K562 (cell line): Measurements from ENCODE around the gene MLKL. TPM values are rescaled to one million over a fixed set of nuclear protein-coding genes. Genes with fewer than 3 reads are reported as not detected.

Experiments
- CCAR2 ChIP-seq: fragments of 200-400 bp; formaldehyde crosslinking; IDR thresholded peaks from 2 replicates; pipeline ENCODE4 v1.6.1; 2017; ENCODE audit warnings: mild to moderate bottlenecking, low read depth, low read length
- CEBPB ChIP-seq: fragments of 450-650 bp; IDR thresholded peaks from 2 replicates; pipeline ENCODE4 v1.6.1; 2016; ENCODE audit warnings: missing genetic modification characterization, missing compliant biosample characterization
- ELF1 ChIP-seq: fragments of 200-800 bp; sonication (Bioruptor generic); IDR thresholded peaks from 2 replicates; pipeline ENCODE4 v1.6.1; 2016; ENCODE audit warnings: missing genetic modification characterization, missing compliant biosample characterization
- GABPA ChIP-seq: fragments of 200-800 bp; sonication (Bioruptor generic); conservative IDR thresholded peaks from 2 replicates; pipeline ENCODE4 v1.6.1; 2016; ENCODE audit warnings: low read depth, missing genetic modification characterization, missing compliant biosample characterization
- GTF2E2 ChIP-seq: fragments of 200-800 bp; sonication (Bioruptor generic); IDR thresholded peaks from 2 replicates; pipeline ENCODE4 v1.6.1; 2016; ENCODE audit warnings: missing genetic modification characterization, missing compliant biosample characterization
- IRF2 ChIP-seq: sonication (generic); formaldehyde crosslinking; IDR thresholded peaks from 2 replicates; pipeline ENCODE4 v1.8.1; 2022; ENCODE audit warnings: mild to moderate bottlenecking, missing genetic modification reagents
- NR4A1 ChIP-seq, 2 experiments: fragments of 250-450 bp in 1 of 2; fragments of 450-650 bp in 1 of 2; sonication (Bioruptor Pico) in 1 of 2; IDR thresholded peaks; 2 replicates each; pipeline versions ENCODE4 v1.4.0 to v1.6.1; 2016 to 2020; ENCODE audit warnings: mild to moderate bottlenecking in 2 of 2, missing compliant biosample characterization in 1 of 2, missing genetic modification characterization in 1 of 2, moderate library complexity in 1 of 2
- POLR2H ChIP-seq: IDR thresholded peaks from 2 replicates; pipeline ENCODE4 v1.6.1; 2016; ENCODE audit warnings: missing genetic modification characterization, low read depth, mild to moderate bottlenecking, control low read depth, missing compliant biosample characterization, moderate library complexity
- PTBP1 ChIP-seq: fragments of 200-400 bp; formaldehyde crosslinking; IDR thresholded peaks from 2 replicates; pipeline ENCODE4 v1.6.1; 2017; ENCODE audit warnings: low read depth, low read length
- SMARCA5 ChIP-seq: fragments of 450-650 bp; IDR thresholded peaks from 2 replicates; pipeline ENCODE4 v1.6.1; 2016
- SRF ChIP-seq, 2 experiments: fragments of 250-450, 450-650 bp in 1 of 2; sonication (Bioruptor Pico) in 1 of 2; sonication (generic) in 1 of 2; formaldehyde crosslinking; IDR thresholded peaks; 2 replicates each; pipeline versions ENCODE4 v1.5.0 to v1.5.1; 2020 to 2022; ENCODE audit warnings: mild to moderate bottlenecking in 1 of 2, missing genetic modification reagents in 1 of 2
- TCF7L2 ChIP-seq: fragments of 150-350 bp; IDR thresholded peaks from 2 replicates; pipeline ENCODE4 v1.6.1; 2016; ENCODE audit warnings: low read depth, mild to moderate bottlenecking, low read length, moderate library complexity
- ZFP91 ChIP-seq: sonication (generic); formaldehyde crosslinking; IDR thresholded peaks from 2 replicates; pipeline ENCODE4 v1.8.0; 2022; ENCODE audit warnings: mild to moderate bottlenecking, missing genetic modification reagents
- ZNF124 ChIP-seq: sonication (generic); formaldehyde crosslinking; IDR thresholded peaks from 2 replicates; pipeline ENCODE4 v1.8.1; 2022; ENCODE audit warnings: missing genetic modification reagents
- ZNF551 ChIP-seq: fragments of 250-450 bp; sonication (Bioruptor Pico); IDR thresholded peaks from 2 replicates; pipeline ENCODE4 v1.5.0; 2021; ENCODE audit warnings: mild to moderate bottlenecking, moderate library complexity
- polyA plus RNA-seq, 8 experiments: library from polyadenylated mRNA; depleted of rRNA in 4 of 8; stranded (reverse) in 5 of 8; unstranded in 3 of 8; fragments of >200 nt; fragmentation: Nextera tagmentation in 2 of 8; fragmentation: Illumina TruSeq in 1 of 8; extraction: Ambion mirVana in 2 of 8; extraction: Trizol in 1 of 8; gene quantifications; 2 replicates each; pipeline versions ENCODE4 v1.2.1 to v1.2.3, GENCODE V29; 2011 to 2014; ENCODE audit warnings: inconsistent platforms in 1 of 8, missing spikeins in 1 of 8
- total RNA-seq, 7 experiments: library from RNA; depleted of rRNA in 6 of 7; stranded (reverse); fragments of >200 nt in 6 of 7; fragmentation: Illumina TruSeq in 2 of 7; extraction: Trizol in 2 of 7; gene quantifications; 2 replicates each; pipeline versions ENCODE4 v1.2.1 to v1.2.3, GENCODE V29; 2011 to 2021; ENCODE audit warnings: low replicate concordance in 1 of 7
- TF ChIP-seq, protein P1 (sequence below): fragments of 200-600 bp; sonication (generic); IDR thresholded peaks from one replicate; pipeline ENCODE4 v1.6.1; 2012; ENCODE audit warnings: mild to moderate bottlenecking, low read depth, low read length, inconsistent platforms

MLKL gene
- total and polyA plus RNA-seq, 9 of the 15 experiments (the other 6 are each of a cell fraction or from before 2014, with no cell fraction given), result 1.6 to 6.1 (median 4.8) TPM

- TF ChIP-seq, protein P1, sequence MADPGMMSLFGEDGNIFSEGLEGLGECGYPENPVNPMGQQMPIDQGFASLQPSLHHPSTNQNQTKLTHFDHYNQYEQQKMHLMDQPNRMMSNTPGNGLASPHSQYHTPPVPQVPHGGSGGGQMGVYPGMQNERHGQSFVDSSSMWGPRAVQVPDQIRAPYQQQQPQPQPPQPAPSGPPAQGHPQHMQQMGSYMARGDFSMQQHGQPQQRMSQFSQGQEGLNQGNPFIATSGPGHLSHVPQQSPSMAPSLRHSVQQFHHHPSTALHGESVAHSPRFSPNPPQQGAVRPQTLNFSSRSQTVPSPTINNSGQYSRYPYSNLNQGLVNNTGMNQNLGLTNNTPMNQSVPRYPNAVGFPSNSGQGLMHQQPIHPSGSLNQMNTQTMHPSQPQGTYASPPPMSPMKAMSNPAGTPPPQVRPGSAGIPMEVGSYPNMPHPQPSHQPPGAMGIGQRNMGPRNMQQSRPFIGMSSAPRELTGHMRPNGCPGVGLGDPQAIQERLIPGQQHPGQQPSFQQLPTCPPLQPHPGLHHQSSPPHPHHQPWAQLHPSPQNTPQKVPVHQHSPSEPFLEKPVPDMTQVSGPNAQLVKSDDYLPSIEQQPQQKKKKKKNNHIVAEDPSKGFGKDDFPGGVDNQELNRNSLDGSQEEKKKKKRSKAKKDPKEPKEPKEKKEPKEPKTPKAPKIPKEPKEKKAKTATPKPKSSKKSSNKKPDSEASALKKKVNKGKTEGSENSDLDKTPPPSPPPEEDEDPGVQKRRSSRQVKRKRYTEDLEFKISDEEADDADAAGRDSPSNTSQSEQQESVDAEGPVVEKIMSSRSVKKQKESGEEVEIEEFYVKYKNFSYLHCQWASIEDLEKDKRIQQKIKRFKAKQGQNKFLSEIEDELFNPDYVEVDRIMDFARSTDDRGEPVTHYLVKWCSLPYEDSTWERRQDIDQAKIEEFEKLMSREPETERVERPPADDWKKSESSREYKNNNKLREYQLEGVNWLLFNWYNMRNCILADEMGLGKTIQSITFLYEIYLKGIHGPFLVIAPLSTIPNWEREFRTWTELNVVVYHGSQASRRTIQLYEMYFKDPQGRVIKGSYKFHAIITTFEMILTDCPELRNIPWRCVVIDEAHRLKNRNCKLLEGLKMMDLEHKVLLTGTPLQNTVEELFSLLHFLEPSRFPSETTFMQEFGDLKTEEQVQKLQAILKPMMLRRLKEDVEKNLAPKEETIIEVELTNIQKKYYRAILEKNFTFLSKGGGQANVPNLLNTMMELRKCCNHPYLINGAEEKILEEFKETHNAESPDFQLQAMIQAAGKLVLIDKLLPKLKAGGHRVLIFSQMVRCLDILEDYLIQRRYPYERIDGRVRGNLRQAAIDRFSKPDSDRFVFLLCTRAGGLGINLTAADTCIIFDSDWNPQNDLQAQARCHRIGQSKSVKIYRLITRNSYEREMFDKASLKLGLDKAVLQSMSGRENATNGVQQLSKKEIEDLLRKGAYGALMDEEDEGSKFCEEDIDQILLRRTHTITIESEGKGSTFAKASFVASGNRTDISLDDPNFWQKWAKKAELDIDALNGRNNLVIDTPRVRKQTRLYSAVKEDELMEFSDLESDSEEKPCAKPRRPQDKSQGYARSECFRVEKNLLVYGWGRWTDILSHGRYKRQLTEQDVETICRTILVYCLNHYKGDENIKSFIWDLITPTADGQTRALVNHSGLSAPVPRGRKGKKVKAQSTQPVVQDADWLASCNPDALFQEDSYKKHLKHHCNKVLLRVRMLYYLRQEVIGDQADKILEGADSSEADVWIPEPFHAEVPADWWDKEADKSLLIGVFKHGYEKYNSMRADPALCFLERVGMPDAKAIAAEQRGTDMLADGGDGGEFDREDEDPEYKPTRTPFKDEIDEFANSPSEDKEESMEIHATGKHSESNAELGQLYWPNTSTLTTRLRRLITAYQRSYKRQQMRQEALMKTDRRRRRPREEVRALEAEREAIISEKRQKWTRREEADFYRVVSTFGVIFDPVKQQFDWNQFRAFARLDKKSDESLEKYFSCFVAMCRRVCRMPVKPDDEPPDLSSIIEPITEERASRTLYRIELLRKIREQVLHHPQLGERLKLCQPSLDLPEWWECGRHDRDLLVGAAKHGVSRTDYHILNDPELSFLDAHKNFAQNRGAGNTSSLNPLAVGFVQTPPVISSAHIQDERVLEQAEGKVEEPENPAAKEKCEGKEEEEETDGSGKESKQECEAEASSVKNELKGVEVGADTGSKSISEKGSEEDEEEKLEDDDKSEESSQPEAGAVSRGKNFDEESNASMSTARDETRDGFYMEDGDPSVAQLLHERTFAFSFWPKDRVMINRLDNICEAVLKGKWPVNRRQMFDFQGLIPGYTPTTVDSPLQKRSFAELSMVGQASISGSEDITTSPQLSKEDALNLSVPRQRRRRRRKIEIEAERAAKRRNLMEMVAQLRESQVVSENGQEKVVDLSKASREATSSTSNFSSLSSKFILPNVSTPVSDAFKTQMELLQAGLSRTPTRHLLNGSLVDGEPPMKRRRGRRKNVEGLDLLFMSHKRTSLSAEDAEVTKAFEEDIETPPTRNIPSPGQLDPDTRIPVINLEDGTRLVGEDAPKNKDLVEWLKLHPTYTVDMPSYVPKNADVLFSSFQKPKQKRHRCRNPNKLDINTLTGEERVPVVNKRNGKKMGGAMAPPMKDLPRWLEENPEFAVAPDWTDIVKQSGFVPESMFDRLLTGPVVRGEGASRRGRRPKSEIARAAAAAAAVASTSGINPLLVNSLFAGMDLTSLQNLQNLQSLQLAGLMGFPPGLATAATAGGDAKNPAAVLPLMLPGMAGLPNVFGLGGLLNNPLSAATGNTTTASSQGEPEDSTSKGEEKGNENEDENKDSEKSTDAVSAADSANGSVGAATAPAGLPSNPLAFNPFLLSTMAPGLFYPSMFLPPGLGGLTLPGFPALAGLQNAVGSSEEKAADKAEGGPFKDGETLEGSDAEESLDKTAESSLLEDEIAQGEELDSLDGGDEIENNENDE, result no peak
- TF ChIP-seq TCF7L2 (no peak), ELF1 (tag) (no peak), POLR2H (tag) (no peak), PTBP1 (no peak), SRF (CRISPR knock-in tag; IDR thresholded peaks at IDR 0.05) (no peak), IRF2 (CRISPR knock-in tag) (no peak), GTF2E2 (tag) (peak; percentile 94), GABPA (tag) (peak; percentile 52), CEBPB (tag) (no peak), ZFP91 (CRISPR knock-in tag) (no peak), ZNF551 (no peak), SMARCA5 (no peak), NR4A1 (CRISPR knock-in tag; IDR thresholded peaks at IDR 0.05) (no peak), NR4A1 (tag; IDR thresholded peaks at IDR 0.05) (no peak), ZNF124 (no peak), CCAR2 (no peak)
Measured at GRCh38 chr16:74667255-74667700, 33.4 kb downstream of the MLKL start (continued).
